IMR-90 (cell line): Measurements from ENCODE around the gene ZBTB1. TPM values are rescaled to one million over a fixed set of nuclear protein-coding genes. Genes with fewer than 3 reads are reported as not detected.

Experiments used
- ATAC-seq: fragments of 200-7000 bp; cut with Tn5 transposase; 2 replicates; pipeline ENCODE4 v1.9.1; 2020; ENCODE audit warnings: low read depth, mild to moderate bottlenecking, moderate library complexity
- BruUV-seq: library from RNA; stranded (reverse); fragments of 400-500 nt; replicated peaks from 2 replicates; lab custom pipeline; 2021; lab: Mats Ljungman, UMichigan
- CTCF ChIA-PET: fragments of 300-600 bp; formaldehyde crosslinking; extraction: SDS; loops from one replicate; lab custom pipeline; 2021; ENCODE audit warnings: antibody characterized with exemption; lab: Yijun Ruan, JAX
- POLR2A ChIA-PET: fragments of 300-600 bp; sonication (Branson Sonifier 250); formaldehyde crosslinking; loops from one replicate; lab custom pipeline; 2022; ENCODE audit warnings: antibody characterized with exemption; ENCODE audit not compliant: unreplicated experiment; lab: Charles Lee
- DNase-seq: peaks from one replicate; pipeline ENCODE4 v3.0.0; 2013
- H2AFZ ChIP-seq: replicated peaks from 2 replicates; pipeline ENCODE3; 2013; ENCODE audit warnings: low read length, mild to moderate bottlenecking; ENCODE audit not compliant: poor library complexity
- H2AK5ac ChIP-seq: 2 replicates; pipeline ENCODE4 v1.6.1; 2013; ENCODE audit warnings: low read depth, low read length, inconsistent platforms
- H2AK9ac ChIP-seq: replicated peaks from 2 replicates; pipeline ENCODE3; 2013; ENCODE audit warnings: mild to moderate bottlenecking, low read depth, low read length, moderate library complexity; ENCODE audit not compliant: poor library complexity
- H2BK120ac ChIP-seq: 2 replicates; pipeline ENCODE4 v1.6.1; 2013; ENCODE audit warnings: low read depth, low read length, inconsistent platforms
- H2BK15ac ChIP-seq: 3 replicates; pipeline ENCODE4 v1.6.1; 2013; ENCODE audit warnings: low read depth, low read length, inconsistent platforms
- H2BK20ac ChIP-seq: 2 replicates; pipeline ENCODE4 v1.6.1; 2013; ENCODE audit warnings: low read depth, mild to moderate bottlenecking, inconsistent platforms, low read length, moderate library complexity
- H2BK5ac ChIP-seq: 2 replicates; pipeline ENCODE4 v1.6.1; 2013; ENCODE audit warnings: mild to moderate bottlenecking, low read depth, low read length, inconsistent platforms; ENCODE audit not compliant: poor library complexity, severe bottlenecking
- H3K14ac ChIP-seq: replicated peaks from 2 replicates; pipeline ENCODE4 v1.6.1; 2013; ENCODE audit warnings: low read depth, low read length, inconsistent platforms
- H3K18ac ChIP-seq: 2 replicates; pipeline ENCODE4 v1.6.1; 2013; ENCODE audit warnings: low read depth, low read length, control low read depth
- H3K23ac ChIP-seq: 2 replicates; pipeline ENCODE4 v1.6.1; 2013; ENCODE audit warnings: low read depth, low read length, inconsistent platforms
- H3K27ac ChIP-seq: 2 replicates; pipeline ENCODE4 v1.5.1; 2013; ENCODE audit warnings: mild to moderate bottlenecking, control low read depth, low read length; ENCODE audit not compliant: insufficient read depth
- H3K27me3 ChIP-seq: 2 replicates; pipeline ENCODE4 v1.6.1; 2013; ENCODE audit warnings: low read length; ENCODE audit not compliant: control insufficient read depth, insufficient read depth
- H3K36me3 ChIP-seq: 2 replicates; pipeline ENCODE4 v1.6.1; 2013; ENCODE audit warnings: low read length, mixed read lengths; ENCODE audit not compliant: control insufficient read depth, insufficient read depth
- H3K4ac ChIP-seq: 2 replicates; pipeline ENCODE4 v1.6.1; 2013; ENCODE audit warnings: low read depth, low read length, inconsistent platforms
- H3K4me1 ChIP-seq: 2 replicates; pipeline ENCODE4 v1.6.1; 2013; ENCODE audit warnings: low read length, mixed read lengths; ENCODE audit not compliant: control insufficient read depth, insufficient read depth
- H3K4me2 ChIP-seq: 2 replicates; pipeline ENCODE4 v1.6.1; 2013; ENCODE audit warnings: low read depth, mild to moderate bottlenecking, control low read depth, low read length, moderate library complexity
- H3K4me3 ChIP-seq: 2 replicates; pipeline ENCODE4 v1.5.1; 2013; ENCODE audit warnings: low read depth, mild to moderate bottlenecking, control low read depth, low read length, moderate library complexity; ENCODE audit not compliant: insufficient read depth
- H3K56ac ChIP-seq: 2 replicates; pipeline ENCODE4 v1.6.1; 2013; ENCODE audit warnings: low read length, inconsistent platforms; ENCODE audit not compliant: insufficient read depth; ENCODE audit errors: extremely low read depth
- H3K79me1 ChIP-seq, 2 experiments: 2 replicates each; pipeline ENCODE4 v1.6.1; 2013; ENCODE audit warnings: low read length in 2 of 2, inconsistent platforms in 1 of 2, low read depth in 1 of 2
- H3K9ac ChIP-seq: 2 replicates; pipeline ENCODE4 v1.6.1; 2013; ENCODE audit warnings: low read depth, low read length, control low read depth
- H3K9me1 ChIP-seq: 2 replicates; pipeline ENCODE4 v1.6.1; 2013; ENCODE audit warnings: low read length, inconsistent platforms; ENCODE audit not compliant: insufficient read depth
- H3K9me3 ChIP-seq: 2 replicates; pipeline ENCODE4 v1.6.1; 2013; ENCODE audit warnings: low read length; ENCODE audit not compliant: control insufficient read depth, insufficient read depth
- H4K20me1 ChIP-seq: 2 replicates; pipeline ENCODE4 v1.6.1; 2013; ENCODE audit warnings: low read length, inconsistent platforms; ENCODE audit not compliant: insufficient read depth
- H4K5ac ChIP-seq: 2 replicates; pipeline ENCODE4 v1.6.1; 2013; ENCODE audit warnings: mild to moderate bottlenecking, low read depth, low read length, control low read depth
- H4K8ac ChIP-seq, 2 experiments: 2 replicates each; pipeline ENCODE4 v1.6.1; 2013; ENCODE audit warnings: low read depth in 2 of 2, low read length in 2 of 2, control low read depth in 1 of 2, inconsistent platforms in 1 of 2
- H4K91ac ChIP-seq: 2 replicates; pipeline ENCODE4 v1.6.1; 2013; ENCODE audit warnings: low read depth, low read length, inconsistent platforms; ENCODE audit not compliant: insufficient read depth
- CEBPB ChIP-seq: IDR thresholded peaks from 2 replicates; pipeline ENCODE4 v1.6.1; 2012; ENCODE audit warnings: low read depth, low read length, improper control_type of control experiment
- CTCF ChIP-seq: conservative IDR thresholded peaks from 2 replicates; pipeline ENCODE4 v1.5.1; 2012; ENCODE audit warnings: mild to moderate bottlenecking, low read depth, low read length, improper control_type of control experiment
- ELK1 ChIP-seq: fragments of 150-350 bp; IDR thresholded peaks from 2 replicates; pipeline ENCODE4 v1.6.1; 2016; ENCODE audit warnings: low read depth, mild to moderate bottlenecking, low read length, moderate library complexity, borderline replicate concordance
- MAZ ChIP-seq: IDR thresholded peaks from 2 replicates; pipeline ENCODE4 v1.6.1; 2012; ENCODE audit warnings: low read depth, mild to moderate bottlenecking, low read length, improper control_type of control experiment, moderate library complexity, borderline replicate concordance
- MXI1 ChIP-seq: IDR thresholded peaks from 2 replicates; pipeline ENCODE4 v1.6.1; 2012; ENCODE audit warnings: low read depth, mild to moderate bottlenecking, low read length, moderate library complexity, borderline replicate concordance
- POLR2A ChIP-seq: IDR thresholded peaks from 2 replicates; pipeline ENCODE4 v1.6.1; 2012; ENCODE audit warnings: mild to moderate bottlenecking, low read depth, low read length
- RCOR1 ChIP-seq: IDR thresholded peaks from 2 replicates; pipeline ENCODE4 v1.6.1; 2012; ENCODE audit warnings: mild to moderate bottlenecking, low read length, improper control_type of control experiment; ENCODE audit not compliant: insufficient replicate concordance
- SMC3 ChIP-seq: fragments of 150-350 bp; IDR thresholded peaks from 2 replicates; pipeline ENCODE4 v1.6.1; 2016; ENCODE audit warnings: low read depth, mild to moderate bottlenecking, antibody characterized with exemption, low read length, moderate library complexity
- WGBS, 2 experiments: methylation state at CpG; one replicate each; pipeline versions ENCODE4 v1.1.5 to v1.1.7; 2013; ENCODE audit warnings: missing lambda C conversion rate in 2 of 2; ENCODE audit not compliant: insufficient read length in 1 of 2; ENCODE audit errors: extremely low coverage in 2 of 2; 5-methylcytosine and 5-hydroxymethylcytosine counted together
- dilution Hi-C: fragments of 300-500 bp; cut with HindIII; formaldehyde crosslinking; loops from one replicate; pipeline ENCODE4 v1.14.3; 2018; ENCODE audit warnings: low sequenced_read_pairs; ENCODE audit not compliant: unreplicated experiment
- in situ Hi-C: fragments of 300-500 bp; cut with MboI; formaldehyde crosslinking; loops from 3 replicates; pipeline ENCODE4 v1.14.3; 2019; ENCODE audit warnings: low sequenced_read_pairs, inconsistent platforms, mixed read lengths
- intact Hi-C: fragments of 100-400 bp; cut with micrococcal nuclease; formaldehyde crosslinking; loops from 2 replicates; pipeline ENCODE4 v1.10.0; 2022
- polyA plus RNA-seq, 3 experiments: library from polyadenylated mRNA; depleted of rRNA; stranded (reverse); fragments of >200 nt; gene quantifications; 2 replicates each; pipeline ENCODE4 v1.2.3, GENCODE V29; 2012; ENCODE audit warnings: low replicate concordance in 1 of 3
- total RNA-seq: library from RNA; depleted of rRNA; stranded (reverse); fragments of >200 nt; gene quantifications from 2 replicates; pipeline ENCODE4 v1.2.3, GENCODE V29; 2012
- TF ChIP-seq, protein P1 (sequence below): fragments of 150-350 bp; IDR thresholded peaks from 2 replicates; pipeline ENCODE4 v1.6.1; 2017; ENCODE audit warnings: mild to moderate bottlenecking, antibody characterized with exemption, low read length, low read depth

ZBTB1 gene
- total and polyA plus RNA-seq, 2 of the 4 experiments (the other 2 are of a cell fraction) = 19.0 to 37.3 TPM

GRCh38 chr14:64488590-64489099, 15.9 kb upstream of the ZBTB1 start:
- Histone ChIP-seq H2BK20ac (no peak overlapping the region), H4K5ac (no peak overlapping the region), H3K4me1 (no peaks in the 10 kb centered on the region), H3K14ac (no peak overlapping the region), H3K4me2 (no peak overlapping the region), H2BK5ac (no peak overlapping the region), H4K8ac (no peak overlapping the region), H3K23ac (no peak overlapping the region), H3K9ac (no peak overlapping the region), H3K9me1 (no peaks in the 10 kb centered on the region), H2BK15ac (no peak overlapping the region), H3K27me3 (no peaks in the 10 kb centered on the region), H3K56ac (no peak overlapping the region), H3K4ac (no peak overlapping the region), H4K91ac (no peak overlapping the region), H3K9me3 (no peaks in the 10 kb centered on the region), H3K4me3 (no peak overlapping the region), H2AFZ (no peak overlapping the region), H3K79me1 (peaks cover 2 to 4% of the 10 kb centered on the region in 2 experiments; a peak in 3 of 4 replicates), H2AK9ac (no peak overlapping the region), H3K36me3 (peaks cover 12% of the 10 kb centered on the region), H4K20me1 (no peaks in the 10 kb centered on the region), H2AK5ac (no peak overlapping the region), H3K27ac (no peak overlapping the region), H2BK120ac (no peak overlapping the region), H3K18ac (no peak overlapping the region)
- intact Hi-C loops (no loop called here), in situ Hi-C loops (loop anchor here (25.0 kb wide), 1 partner anchor 476 kb away; no protein-coding TSS in a partner anchor), dilution Hi-C loops (no loop called here)
- TF ChIP-seq POLR2A (no peak), ELK1 (no peak), CTCF (no peak), SMC3 (no peak), CEBPB (no peak), MXI1 (no peak), MAZ (no peak), RCOR1 (no peak)
- TF ChIP-seq, protein P1, sequence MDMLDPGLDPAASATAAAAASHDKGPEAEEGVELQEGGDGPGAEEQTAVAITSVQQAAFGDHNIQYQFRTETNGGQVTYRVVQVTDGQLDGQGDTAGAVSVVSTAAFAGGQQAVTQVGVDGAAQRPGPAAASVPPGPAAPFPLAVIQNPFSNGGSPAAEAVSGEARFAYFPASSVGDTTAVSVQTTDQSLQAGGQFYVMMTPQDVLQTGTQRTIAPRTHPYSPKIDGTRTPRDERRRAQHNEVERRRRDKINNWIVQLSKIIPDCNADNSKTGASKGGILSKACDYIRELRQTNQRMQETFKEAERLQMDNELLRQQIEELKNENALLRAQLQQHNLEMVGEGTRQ = no peak
- no TSS peak for BruUV-seq
- ChIA-PET CTCF (no interaction called here), POLR2A (no interaction called here)
- no peak for DNase-seq
- no peak for ATAC-seq
- WGBS, 2 experiments = no CpG with 5 or more reads among the region's 5 CpGs
